ENCODE data around the gene SMIM11. TPM values are rescaled to one million over a fixed set of nuclear protein-coding genes. Genes with fewer than 3 reads are reported as not detected.

Gene SMIM11
- total RNA-seq, 1 experiment from 2014 or later: 3.5 TPM

Other genes with a start within 250 kb of the SMIM11 start
- not detected in 2 replicates for gene KCNE2, start 11.5 kb upstream of the SMIM11 start, total RNA-seq (2014; rRNA removed; shearing (Covaris generic); ENCODE audit: low replicate concordance)
- not detected in 2 replicates for gene SMIM34, start 48.4 kb downstream of the SMIM11 start, total RNA-seq (2014; rRNA removed; shearing (Covaris generic); ENCODE audit: low replicate concordance)
- gene KCNE1, start 136.7 kb downstream of the SMIM11 start, total RNA-seq (2014; rRNA removed; shearing (Covaris generic); ENCODE audit: low replicate concordance): not detected in 2 replicates
- 2.5 and 3.4 TPM in 2 replicates for gene RCAN1, start 239.6 kb downstream of the SMIM11 start, total RNA-seq (2014; rRNA removed; shearing (Covaris generic); ENCODE audit: low replicate concordance)